ENCODE measurements around the gene C20orf202. TPM values are rescaled to one million over a fixed set of nuclear protein-coding genes. Genes with fewer than 3 reads are reported as not detected.

C20orf202 gene
- polyA plus RNA-seq, 3 donors, result 0.12 TPM; not detected in 2

DNA sequence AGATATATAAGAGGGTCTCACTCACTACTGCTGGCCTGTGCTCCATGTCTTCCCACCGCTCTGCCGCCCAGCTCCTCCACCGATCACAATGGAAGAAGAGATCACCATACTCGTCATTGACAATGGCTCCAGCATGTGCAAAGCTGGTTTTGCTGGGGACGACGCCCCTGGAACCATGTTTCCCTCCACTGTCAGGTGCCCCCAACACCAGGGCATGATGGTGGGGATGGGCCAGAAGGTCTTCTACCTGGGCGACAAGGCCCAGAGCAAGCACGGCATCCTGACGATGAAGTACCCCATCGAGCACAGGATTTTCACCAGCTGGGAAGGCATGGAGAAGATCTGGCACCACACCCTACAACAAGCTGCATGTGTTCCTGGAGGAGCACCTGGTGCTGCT lies 42.8 kb upstream of the C20orf202 start:
- WGBS (ENCODE audit: insufficient coverage), result 98% methylated on average over 8 of the region's 10 CpGs
- Histone ChIP-seq H3K36me3 (replicated peaks in 1 of 2; ENCODE audit: control insufficient read depth in 1 of 2, insufficient read depth in 2 of 2, low read length in 2 of 2) (peaks cover 65 to 81% of the 10 kb centered on the region in 2 donors), H3K79me2 (ENCODE audit: insufficient read depth, low read length) (no peaks in the 10 kb centered on the region), H2AFZ (ENCODE audit: insufficient read depth, low read depth, low read length, poor library complexity, severe bottlenecking) (no peak overlapping the region), H3K27ac (ENCODE audit: low read depth in 1 of 2, low read length in 2 of 2) (no peak overlapping the region), H3K4me1 (ENCODE audit: control insufficient read depth in 1 of 2, insufficient read depth in 2 of 2, low read length in 2 of 2) (no peaks in the 10 kb centered on the region), H3K9ac (ENCODE audit: insufficient read depth, low read length, poor library complexity, severe bottlenecking) (no peak overlapping the region), H3K4me3 (replicated peaks in 1 of 3; ENCODE audit: low read depth in 2 of 3, low read length in 3 of 3) (no peak overlapping the region), H3K9me3 (replicated peaks in 1 of 2; ENCODE audit: control insufficient read depth in 1 of 2, insufficient read depth in 1 of 2, low read length in 2 of 2) (no peaks in the 10 kb centered on the region), H3K27me3 (ENCODE audit: control insufficient read depth in 2 of 2, insufficient read depth in 2 of 2, low read length in 2 of 2) (no peaks in the 10 kb centered on the region), H3K4me2 (replicated peaks; ENCODE audit: extremely low read depth, low read length, poor library complexity, severe bottlenecking) (no peak overlapping the region), H4K20me1 (ENCODE audit: insufficient read depth, low read length) (peaks cover 34% of the 10 kb centered on the region)
- Mint-ChIP-seq H3K9me3 (peaks cover 0 to 3% (median 0%) of the 10 kb centered on the region in 7 donors), H3K4me3 (no peak overlapping the region), H3K27me3 (ENCODE audit: low read depth in 3 of 3) (peaks cover 0 to 3% (median 0%) of the 10 kb centered on the region in 3 donors), H3K36me3 (peaks cover 70 to 78% of the 10 kb centered on the region in 2 donors), H3K4me1 (peaks cover 7% of the 10 kb centered on the region), H3K27ac (peak overlapping the region in 1 of 7 donors; percentile 52)
- DNase-seq, result no peak
- TF ChIP-seq, protein P1, sequence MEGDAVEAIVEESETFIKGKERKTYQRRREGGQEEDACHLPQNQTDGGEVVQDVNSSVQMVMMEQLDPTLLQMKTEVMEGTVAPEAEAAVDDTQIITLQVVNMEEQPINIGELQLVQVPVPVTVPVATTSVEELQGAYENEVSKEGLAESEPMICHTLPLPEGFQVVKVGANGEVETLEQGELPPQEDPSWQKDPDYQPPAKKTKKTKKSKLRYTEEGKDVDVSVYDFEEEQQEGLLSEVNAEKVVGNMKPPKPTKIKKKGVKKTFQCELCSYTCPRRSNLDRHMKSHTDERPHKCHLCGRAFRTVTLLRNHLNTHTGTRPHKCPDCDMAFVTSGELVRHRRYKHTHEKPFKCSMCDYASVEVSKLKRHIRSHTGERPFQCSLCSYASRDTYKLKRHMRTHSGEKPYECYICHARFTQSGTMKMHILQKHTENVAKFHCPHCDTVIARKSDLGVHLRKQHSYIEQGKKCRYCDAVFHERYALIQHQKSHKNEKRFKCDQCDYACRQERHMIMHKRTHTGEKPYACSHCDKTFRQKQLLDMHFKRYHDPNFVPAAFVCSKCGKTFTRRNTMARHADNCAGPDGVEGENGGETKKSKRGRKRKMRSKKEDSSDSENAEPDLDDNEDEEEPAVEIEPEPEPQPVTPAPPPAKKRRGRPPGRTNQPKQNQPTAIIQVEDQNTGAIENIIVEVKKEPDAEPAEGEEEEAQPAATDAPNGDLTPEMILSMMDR (IDR thresholded peaks at IDR 0.05), result no peak
- intact Hi-C loops (cut with micrococcal nuclease), result no loop called here

DNA sequence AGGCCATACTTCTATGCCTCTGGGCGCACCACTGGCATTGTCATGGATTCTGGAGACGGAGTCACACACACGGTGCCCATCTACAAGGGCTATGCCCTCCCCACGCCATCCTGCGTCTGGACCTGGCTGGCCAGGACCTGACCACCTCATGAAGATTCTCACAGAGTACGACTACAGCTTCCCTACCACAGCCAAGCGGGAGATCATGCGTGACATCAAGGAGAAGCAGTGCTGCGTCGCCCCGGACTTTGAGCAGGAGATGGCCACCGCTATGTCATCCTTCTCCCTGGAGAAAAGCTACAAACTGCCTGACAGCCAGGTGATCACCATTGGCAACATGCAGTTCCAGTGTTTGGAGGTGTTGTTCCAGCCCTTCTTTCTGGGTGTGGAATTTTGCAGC lies 42.3 kb upstream of the C20orf202 start:
- H3K9ac ChIP-seq (ENCODE audit: insufficient read depth, low read length, poor library complexity, severe bottlenecking), result no peak overlapping the region
- H3K79me2 ChIP-seq (ENCODE audit: insufficient read depth, low read length), result no peaks in the 10 kb centered on the region
- no peaks in the 10 kb centered on the region for H3K27me3 ChIP-seq (ENCODE audit: control insufficient read depth in 2 of 2, insufficient read depth in 2 of 2, low read length in 2 of 2)
- H3K4me1 Mint-ChIP-seq, result peaks cover 7% of the 10 kb centered on the region
- H3K27ac Mint-ChIP-seq, result no peak overlapping the region
- H3K4me3 Mint-ChIP-seq, result no peak overlapping the region
- H3K36me3 ChIP-seq (replicated peaks in 1 of 2; ENCODE audit: control insufficient read depth in 1 of 2, insufficient read depth in 2 of 2, low read length in 2 of 2), result peaks cover 65 to 81% of the 10 kb centered on the region in 2 donors
- WGBS (ENCODE audit: insufficient coverage), result 97% methylated on average over 10 of the region's 12 CpGs
- no peaks in the 10 kb centered on the region for H3K9me3 ChIP-seq (replicated peaks in 1 of 2; ENCODE audit: control insufficient read depth in 1 of 2, insufficient read depth in 1 of 2, low read length in 2 of 2)
- TF ChIP-seq, protein P1 (IDR thresholded peaks at IDR 0.05), result no peak
- H3K9me3 Mint-ChIP-seq, result peaks cover 0 to 3% (median 0%) of the 10 kb centered on the region in 7 donors
- peaks cover 70 to 78% of the 10 kb centered on the region in 2 donors for H3K36me3 Mint-ChIP-seq
- H2AFZ ChIP-seq (ENCODE audit: insufficient read depth, low read depth, low read length, poor library complexity, severe bottlenecking), result no peak overlapping the region
- H3K4me1 ChIP-seq (ENCODE audit: control insufficient read depth in 1 of 2, insufficient read depth in 2 of 2, low read length in 2 of 2), result no peaks in the 10 kb centered on the region
- H3K4me3 ChIP-seq (replicated peaks in 1 of 3; ENCODE audit: low read depth in 2 of 3, low read length in 3 of 3), result no peak overlapping the region
- intact Hi-C loops (cut with micrococcal nuclease), result no loop called here
- DNase-seq, result no peak
- H3K4me2 ChIP-seq (replicated peaks; ENCODE audit: extremely low read depth, low read length, poor library complexity, severe bottlenecking), result no peak overlapping the region
- H4K20me1 ChIP-seq (ENCODE audit: insufficient read depth, low read length), result peaks cover 34% of the 10 kb centered on the region
- H3K27me3 Mint-ChIP-seq (ENCODE audit: low read depth in 3 of 3), result peaks cover 0 to 3% (median 0%) of the 10 kb centered on the region in 3 donors
- H3K27ac ChIP-seq (ENCODE audit: low read depth in 1 of 2, low read length in 2 of 2), result no peak overlapping the region
